Fibroblast of lung (primary cell): ENCODE data around the gene LCORL. TPM values are rescaled to one million over a fixed set of nuclear protein-coding genes. Genes with fewer than 3 reads are reported as not detected.
A peak's percentile ranks its signal among the peaks of the same experiment; 100 is the strongest.
"Not testable (repeated sequence)": the region's sequence is repeated elsewhere in the genome, so short reads cannot be mapped to it uniquely, and the experiment has no call there.

Experiments used
- DNase-seq, 2 donors: peaks; one replicate each; pipeline versions ENCODE4 v3.0.0 to v3.0.0-alpha.2; 2010; ENCODE audit warnings: low read depth in 2 of 2
- H2AFZ ChIP-seq: 2 replicates; pipeline ENCODE4 v1.5.1; 2012; ENCODE audit warnings: low read length, control low read depth, inconsistent platforms
- H3K27ac ChIP-seq: 2 replicates; pipeline ENCODE4 v1.5.1; 2011; ENCODE audit warnings: low read length, control low read depth; ENCODE audit not compliant: insufficient read depth
- H3K27me3 ChIP-seq: 2 replicates; pipeline ENCODE4 v1.5.1; 2011; ENCODE audit warnings: mild to moderate bottlenecking, low read length; ENCODE audit not compliant: control insufficient read depth, insufficient read depth
- H3K36me3 ChIP-seq: 2 replicates; pipeline ENCODE4 v1.5.1; 2011; ENCODE audit warnings: low read length; ENCODE audit not compliant: control insufficient read depth, insufficient read depth
- H3K4me1 ChIP-seq: 2 replicates; pipeline ENCODE4 v1.5.1; 2011; ENCODE audit warnings: low read length; ENCODE audit not compliant: control insufficient read depth, insufficient read depth; ENCODE audit errors: extremely low read depth
- H3K4me2 ChIP-seq: 2 replicates; pipeline ENCODE4 v1.5.1; 2011; ENCODE audit warnings: low read length, control low read depth; ENCODE audit not compliant: insufficient read depth; ENCODE audit errors: extremely low read depth
- H3K4me3 ChIP-seq, 4 experiments: fragments of 200-600 bp in 1 of 4; sonication (generic) in 1 of 4; replicated peaks in 1 of 4; 2 replicates each; pipeline ENCODE4 v1.5.1; 2011 to 2016; ENCODE audit warnings: low read length in 4 of 4, low read depth in 3 of 4, mild to moderate bottlenecking in 3 of 4, control low read depth in 2 of 4, inconsistent platforms in 1 of 4, mixed read lengths in 1 of 4; ENCODE audit not compliant: insufficient read depth in 1 of 4; ENCODE audit errors: control extremely low read depth in 1 of 4
- H3K79me2 ChIP-seq: 2 replicates; pipeline ENCODE4 v1.5.1; 2012; ENCODE audit warnings: mild to moderate bottlenecking, low read length, inconsistent platforms; ENCODE audit not compliant: control insufficient read depth, insufficient read depth
- H3K9ac ChIP-seq: 2 replicates; pipeline ENCODE4 v1.5.1; 2011; ENCODE audit warnings: mild to moderate bottlenecking, low read length, control low read depth; ENCODE audit not compliant: insufficient read depth
- H3K9me3 ChIP-seq: 2 replicates; pipeline ENCODE4 v1.5.1; 2012; ENCODE audit warnings: low read depth, low read length; ENCODE audit not compliant: control insufficient read depth, insufficient read depth
- H4K20me1 ChIP-seq: 2 replicates; pipeline ENCODE4 v1.5.1; 2011; ENCODE audit warnings: low read length; ENCODE audit not compliant: control insufficient read depth, insufficient read depth; ENCODE audit errors: extremely low read depth
- CTCF ChIP-seq, 2 donors: IDR thresholded peaks in 1 of 2; conservative IDR thresholded peaks in 1 of 2; 1 replicate in 1 of 2; 2 replicates in 1 of 2; pipeline ENCODE4 v1.5.1; 2011 to 2012; ENCODE audit warnings: low read length in 2 of 2, control low read depth in 1 of 2, inconsistent platforms in 1 of 2, low read depth in 1 of 2, mild to moderate bottlenecking in 1 of 2
- EZH2 ChIP-seq: IDR thresholded peaks from 2 replicates; pipeline ENCODE4 v1.5.1; 2012; ENCODE audit warnings: low read length, control low read depth, mild to moderate bottlenecking; ENCODE audit errors: missing control alignments
- polyA plus RNA-seq, 2 donors: library from polyadenylated mRNA; depleted of rRNA in 1 of 2; stranded (reverse) in 1 of 2; unstranded in 1 of 2; fragments of >200 nt; gene quantifications; 2 replicates each; pipeline ENCODE4 v1.2.1, GENCODE V29; 2011 to 2012; ENCODE audit warnings: missing spikeins in 1 of 2
- total RNA-seq: library from RNA; depleted of rRNA; stranded (reverse); fragments of >200 nt; gene quantifications from 2 replicates; pipeline ENCODE4 v1.2.1, GENCODE V29; 2014

The LCORL gene
- total and polyA plus RNA-seq, 2 donors (not counting 1 experiment from before 2014, with no cell fraction given): 8.5 to 13.5 TPM

- no peak overlapping the region for H3K9ac ChIP-seq
- H4K20me1 ChIP-seq: no peaks in the 10 kb centered on the region
- no peaks in the 10 kb centered on the region for H3K4me1 ChIP-seq
- H3K79me2 ChIP-seq: peaks cover 83% of the 10 kb centered on the region
- DNase-seq: peak in 1 of 2 donors; percentile 7
- H2AFZ ChIP-seq: no peak overlapping the region
- H3K27ac ChIP-seq: no peak overlapping the region
- H3K4me2 ChIP-seq: no peak overlapping the region
- H3K4me3 ChIP-seq: no peak overlapping the region
- H3K27me3 ChIP-seq: no peaks in the 10 kb centered on the region
- no peaks in the 10 kb centered on the region for H3K9me3 ChIP-seq
- no peaks in the 10 kb centered on the region for H3K36me3 ChIP-seq
- TF ChIP-seq CTCF (conservative IDR thresholded peaks at IDR 0.05 in 1 of 2, IDR thresholded peaks at IDR 0.05 in 1 of 2; ENCODE audit: low read depth in 1 of 2, low read length in 2 of 2): no peak
- no peak for TF ChIP-seq EZH2
These were observed 9.3 kb downstream of the LCORL start for GRCh38 chr4:18012134-18012806.

- Histone ChIP-seq H3K27me3 (no peaks in the 10 kb centered on the region), H3K36me3 (no peaks in the 10 kb centered on the region), H3K4me2 (no peak overlapping the region), H2AFZ (no peak overlapping the region), H3K27ac (no peak overlapping the region), H3K79me2 (peaks cover 61% of the 10 kb centered on the region), H3K4me3 (no peak overlapping the region), H3K9me3 (no peaks in the 10 kb centered on the region), H3K4me1 (no peaks in the 10 kb centered on the region), H3K9ac (no peak overlapping the region), H4K20me1 (no peaks in the 10 kb centered on the region)
- no peak for TF ChIP-seq CTCF (conservative IDR thresholded peaks at IDR 0.05 in 1 of 2, IDR thresholded peaks at IDR 0.05 in 1 of 2; ENCODE audit: low read depth in 1 of 2, low read length in 2 of 2)
- TF ChIP-seq EZH2: no peak
- DNase-seq: no peak
These were observed 13.9 kb downstream of the LCORL start for GRCh38 chr4:18007625-18008024.

- H3K4me1 ChIP-seq, H3K36me3 ChIP-seq, H3K9me3 ChIP-seq, H4K20me1 ChIP-seq, H3K4me2 ChIP-seq, H3K27ac ChIP-seq, H3K4me3 ChIP-seq, H3K27me3 ChIP-seq, H3K9ac ChIP-seq, DNase-seq, H2AFZ ChIP-seq: not testable (repeated sequence)
- peaks cover 55% of the 10 kb centered on the region for H3K79me2 ChIP-seq
These were observed 15.1 kb downstream of the LCORL start for GRCh38 chr4:18006432-18006831.
